Measurements from ENCODE around the gene CRADD. TPM values are rescaled to one million over a fixed set of nuclear protein-coding genes. Genes with fewer than 3 reads are reported as not detected.

Gene CRADD
- total and polyA plus RNA-seq, 8 donors: 8.4 to 21.4 (median 10.3) TPM

DNA sequence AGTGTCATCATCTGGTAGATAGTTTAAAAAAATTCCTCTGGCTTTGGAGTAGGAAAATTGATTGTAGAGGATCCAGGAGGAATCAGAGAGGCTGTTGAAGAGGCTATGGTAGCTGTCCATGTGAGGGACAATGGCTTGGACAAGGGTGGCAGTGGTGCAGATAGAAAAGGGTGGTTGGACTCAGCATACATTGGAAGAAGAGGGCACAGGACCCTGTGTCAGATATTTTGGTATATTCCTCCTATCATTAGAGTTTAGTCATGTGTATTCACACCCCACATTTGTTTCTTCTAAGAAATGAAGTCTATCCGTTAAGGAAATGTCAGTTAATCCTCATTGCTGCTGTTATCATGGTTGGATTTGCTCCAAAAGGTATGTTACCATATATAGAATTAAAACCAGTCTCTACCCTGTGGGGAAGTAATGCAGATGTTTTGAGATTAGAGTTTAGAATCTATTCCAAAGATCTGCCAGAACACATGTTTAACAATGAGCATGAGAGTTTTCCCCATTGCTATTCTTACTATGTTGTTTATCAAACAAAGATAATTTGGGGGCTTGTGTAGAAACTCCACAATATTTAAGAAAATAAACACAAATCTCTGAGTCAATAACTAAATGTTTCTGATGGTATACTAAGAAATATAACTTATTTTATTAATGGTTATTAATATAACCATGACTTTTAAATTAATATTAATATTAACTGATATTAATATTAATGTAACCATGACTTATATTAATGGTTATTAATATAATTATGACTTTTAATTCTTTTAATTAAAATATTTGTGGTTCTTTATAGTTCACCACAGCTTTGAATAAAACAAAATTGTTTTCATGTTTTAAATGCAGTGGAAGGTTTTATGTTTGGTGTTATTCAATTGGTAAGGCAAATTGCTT is 80.9 kb downstream of the CRADD start:
- Histone ChIP-seq H3K9me3 (peaks cover 0 to 3% of the 10 kb centered on the region in 2 donors), H3K27ac (no peak overlapping the region), H3K4me1 (peaks cover 6 to 18% of the 10 kb centered on the region in 2 donors), H3K27me3 (no peaks in the 10 kb centered on the region), H3K4me3 (no peak overlapping the region), H3K36me3 (no peaks in the 10 kb centered on the region)
- TF ChIP-seq, protein P1, sequence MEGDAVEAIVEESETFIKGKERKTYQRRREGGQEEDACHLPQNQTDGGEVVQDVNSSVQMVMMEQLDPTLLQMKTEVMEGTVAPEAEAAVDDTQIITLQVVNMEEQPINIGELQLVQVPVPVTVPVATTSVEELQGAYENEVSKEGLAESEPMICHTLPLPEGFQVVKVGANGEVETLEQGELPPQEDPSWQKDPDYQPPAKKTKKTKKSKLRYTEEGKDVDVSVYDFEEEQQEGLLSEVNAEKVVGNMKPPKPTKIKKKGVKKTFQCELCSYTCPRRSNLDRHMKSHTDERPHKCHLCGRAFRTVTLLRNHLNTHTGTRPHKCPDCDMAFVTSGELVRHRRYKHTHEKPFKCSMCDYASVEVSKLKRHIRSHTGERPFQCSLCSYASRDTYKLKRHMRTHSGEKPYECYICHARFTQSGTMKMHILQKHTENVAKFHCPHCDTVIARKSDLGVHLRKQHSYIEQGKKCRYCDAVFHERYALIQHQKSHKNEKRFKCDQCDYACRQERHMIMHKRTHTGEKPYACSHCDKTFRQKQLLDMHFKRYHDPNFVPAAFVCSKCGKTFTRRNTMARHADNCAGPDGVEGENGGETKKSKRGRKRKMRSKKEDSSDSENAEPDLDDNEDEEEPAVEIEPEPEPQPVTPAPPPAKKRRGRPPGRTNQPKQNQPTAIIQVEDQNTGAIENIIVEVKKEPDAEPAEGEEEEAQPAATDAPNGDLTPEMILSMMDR (IDR thresholded peaks at IDR 0.05): no peak
- ATAC-seq (no peak), DNase-seq (no peak)
- intact Hi-C loops (cut with DNase I): no loop called here

DNA sequence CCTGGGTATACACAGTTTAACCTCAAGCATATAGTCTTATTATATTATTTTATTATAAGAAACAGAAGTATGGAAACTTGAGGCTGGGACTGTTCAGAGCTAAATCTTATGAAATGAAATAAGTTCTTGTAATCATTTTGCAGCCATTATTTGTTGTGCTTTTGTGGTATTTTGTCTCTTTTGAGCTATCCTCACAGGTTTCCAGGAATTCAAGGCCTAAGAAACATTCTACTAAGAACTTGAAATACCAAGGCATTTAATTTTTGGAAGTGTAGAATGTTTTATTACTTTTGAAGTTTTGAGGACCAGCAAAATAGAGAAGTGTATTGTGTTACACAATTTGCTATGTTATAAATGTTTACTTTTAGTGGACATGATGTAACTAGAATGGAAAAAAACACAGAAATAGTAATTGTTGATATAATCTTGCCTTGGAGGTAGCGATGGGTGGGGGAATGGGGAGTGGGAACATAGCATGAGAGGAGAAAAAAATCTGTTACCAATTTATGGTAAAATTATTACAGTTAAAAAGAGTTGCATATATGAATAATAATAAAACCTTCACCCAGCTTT is 81.7 kb downstream of the CRADD start:
- ATAC-seq (no peak), DNase-seq (no peak)
- H3K9me3 ChIP-seq: no peaks in the 10 kb centered on the region
- H3K27ac ChIP-seq: no peak overlapping the region
- peaks cover 6 to 18% of the 10 kb centered on the region in 2 donors for H3K4me1 ChIP-seq
- H3K36me3 ChIP-seq: no peaks in the 10 kb centered on the region
- TF ChIP-seq, protein P1 (IDR thresholded peaks at IDR 0.05): no peak
- H3K27me3 ChIP-seq: no peaks in the 10 kb centered on the region
- intact Hi-C loops (cut with DNase I): no loop called here
- no peak overlapping the region for H3K4me3 ChIP-seq

DNA sequence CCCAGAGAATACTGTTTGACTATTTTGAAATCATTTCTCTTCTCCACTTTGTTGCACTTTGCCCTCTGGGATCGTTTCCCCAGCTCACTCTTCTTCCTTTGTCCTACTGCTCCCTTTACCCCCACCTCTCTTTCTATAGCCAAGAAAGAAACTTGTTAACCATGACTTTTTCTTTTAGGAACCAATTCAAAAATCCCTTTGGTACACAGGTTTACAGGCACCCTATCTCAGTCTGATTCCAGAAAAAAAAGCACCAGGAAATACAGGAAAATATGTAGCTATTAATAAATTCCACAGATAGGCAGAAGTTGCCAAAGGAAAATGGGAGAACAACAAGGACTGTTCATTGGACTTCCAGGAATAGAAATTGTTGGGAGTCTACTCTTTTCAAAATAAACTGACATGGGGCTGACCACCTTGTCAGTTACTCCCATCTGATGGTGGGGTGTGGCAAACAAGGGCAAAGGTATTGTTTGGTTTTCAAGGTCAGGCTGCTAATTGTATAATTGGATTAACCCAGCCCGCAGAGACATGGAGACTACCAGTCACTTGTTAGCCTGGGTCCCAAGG is 82.4 kb downstream of the CRADD start:
- H3K4me1 ChIP-seq: peaks cover 6 to 18% of the 10 kb centered on the region in 2 donors
- ATAC-seq (no peak), DNase-seq (no peak)
- TF ChIP-seq, protein P1 (IDR thresholded peaks at IDR 0.05): no peak
- H3K4me3 ChIP-seq: no peak overlapping the region
- H3K27me3 ChIP-seq: no peaks in the 10 kb centered on the region
- intact Hi-C loops (cut with DNase I): no loop called here
- H3K36me3 ChIP-seq: no peaks in the 10 kb centered on the region
- no peaks in the 10 kb centered on the region for H3K9me3 ChIP-seq
- no peak overlapping the region for H3K27ac ChIP-seq

DNA sequence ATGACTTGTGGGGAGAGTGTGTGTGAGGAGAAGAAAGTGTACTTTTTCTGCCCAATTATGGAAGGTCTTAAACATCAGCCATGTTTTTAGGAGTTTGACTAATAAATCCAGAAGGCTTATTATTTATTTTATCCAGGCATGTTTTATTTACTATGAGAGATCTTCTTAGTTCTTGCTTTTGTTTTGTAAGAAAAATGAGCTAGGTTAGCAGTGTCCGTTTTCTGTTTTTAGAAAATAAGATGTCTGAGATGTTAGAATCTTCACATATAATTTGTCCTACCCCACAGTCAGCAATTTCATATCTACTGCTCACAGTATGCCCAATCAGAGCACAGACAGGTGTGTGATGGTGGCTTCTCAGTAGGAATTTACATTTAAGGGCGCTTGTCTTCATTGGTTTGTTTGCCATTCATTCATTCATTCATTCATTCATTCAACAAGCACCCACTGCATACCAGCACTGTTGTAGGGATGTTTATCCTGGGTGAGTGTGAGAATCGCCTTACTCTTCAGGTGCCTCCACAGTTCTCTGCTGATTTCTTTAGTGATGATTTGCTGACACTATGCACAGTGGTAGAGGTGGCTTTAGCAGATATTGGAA is 83.2 kb downstream of the CRADD start:
- H3K4me3 ChIP-seq: no peak overlapping the region

More for the DNA sequence above, 83.2 kb downstream of the CRADD start:
- Histone ChIP-seq H3K27me3 (no peaks in the 10 kb centered on the region), H3K9me3 (no peaks in the 10 kb centered on the region), H3K4me1 (peaks cover 6 to 18% of the 10 kb centered on the region in 2 donors), H3K36me3 (no peaks in the 10 kb centered on the region), H3K27ac (no peak overlapping the region)
- DNase-seq (no peak), ATAC-seq (no peak)
- TF ChIP-seq, protein P1 (IDR thresholded peaks at IDR 0.05): no peak
- intact Hi-C loops (cut with DNase I): no loop called here

All from left lung (tissue), 10 donors.